ENCODE data around the gene GAD1.

Gene GAD1

DNA sequence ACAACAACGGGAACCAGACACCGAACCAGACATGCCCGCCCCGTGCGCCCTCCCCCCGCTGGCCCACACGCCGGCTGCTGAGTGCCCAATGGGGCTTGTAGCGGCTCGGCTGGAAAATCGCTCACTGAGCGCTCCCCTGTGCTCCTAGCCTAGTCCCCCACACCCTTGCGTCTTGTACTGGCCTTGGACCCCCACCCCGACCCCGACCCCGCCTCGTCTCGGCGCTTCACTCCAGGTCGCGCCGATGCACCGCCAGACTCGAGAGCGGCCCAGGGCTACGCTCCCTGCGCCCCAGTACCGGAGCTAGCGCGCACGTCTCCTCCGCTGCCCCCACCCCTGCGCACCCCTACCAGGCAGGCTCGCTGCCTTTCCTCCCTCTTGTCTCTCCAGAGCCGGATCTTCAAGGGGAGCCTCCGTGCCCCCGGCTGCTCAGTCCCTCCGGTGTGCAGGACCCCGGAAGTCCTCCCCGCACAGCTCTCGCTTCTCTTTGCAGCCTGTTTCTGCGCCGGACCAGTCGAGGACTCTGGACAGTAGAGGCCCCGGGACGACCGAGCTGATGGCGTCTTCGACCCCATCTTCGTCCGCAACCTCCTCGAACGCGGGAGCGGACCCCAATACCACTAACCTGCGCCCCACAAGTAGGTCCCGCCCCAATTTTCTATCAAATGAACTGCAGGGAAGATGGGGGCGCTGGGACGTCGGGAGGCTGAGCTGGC lies 1.5 kb downstream of the GAD1 start:
- DNase-seq: peak; percentile 3

DNA sequence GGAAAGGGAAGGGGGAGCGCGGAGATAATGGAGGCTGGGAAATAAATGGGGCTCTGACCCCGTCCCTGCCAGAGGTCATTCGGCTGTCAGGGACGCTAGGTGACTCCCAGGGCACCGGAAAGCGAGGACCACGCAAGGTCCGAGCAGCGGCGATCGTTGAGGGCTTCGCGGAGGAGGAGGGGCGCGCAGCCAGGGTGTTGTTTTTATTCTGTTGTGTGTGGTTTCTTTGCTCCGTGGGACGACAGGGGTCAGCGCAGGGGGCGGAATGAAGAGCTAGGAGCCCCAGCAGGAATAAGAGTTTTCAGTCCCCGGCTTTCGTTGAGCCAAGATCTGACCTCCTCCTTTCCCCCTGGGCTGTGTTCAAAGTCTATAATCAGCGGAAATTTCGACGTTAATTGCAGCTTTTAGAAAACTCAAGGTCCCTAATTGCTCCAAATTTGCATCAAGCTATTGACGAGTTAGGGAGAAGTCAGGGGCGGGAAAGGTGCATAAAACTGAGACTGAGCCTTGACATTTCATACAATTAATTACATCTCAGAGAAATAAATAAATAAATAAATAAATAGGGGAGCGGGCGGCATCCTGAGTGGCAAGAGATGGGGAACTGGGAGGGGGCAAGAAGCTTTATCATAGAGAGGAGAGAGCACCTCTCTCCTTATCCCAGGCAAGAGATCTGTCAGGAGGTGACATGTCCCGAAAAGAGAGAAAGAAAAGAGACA lies 2.2 kb downstream of the GAD1 start:
- no peak for DNase-seq

DNA sequence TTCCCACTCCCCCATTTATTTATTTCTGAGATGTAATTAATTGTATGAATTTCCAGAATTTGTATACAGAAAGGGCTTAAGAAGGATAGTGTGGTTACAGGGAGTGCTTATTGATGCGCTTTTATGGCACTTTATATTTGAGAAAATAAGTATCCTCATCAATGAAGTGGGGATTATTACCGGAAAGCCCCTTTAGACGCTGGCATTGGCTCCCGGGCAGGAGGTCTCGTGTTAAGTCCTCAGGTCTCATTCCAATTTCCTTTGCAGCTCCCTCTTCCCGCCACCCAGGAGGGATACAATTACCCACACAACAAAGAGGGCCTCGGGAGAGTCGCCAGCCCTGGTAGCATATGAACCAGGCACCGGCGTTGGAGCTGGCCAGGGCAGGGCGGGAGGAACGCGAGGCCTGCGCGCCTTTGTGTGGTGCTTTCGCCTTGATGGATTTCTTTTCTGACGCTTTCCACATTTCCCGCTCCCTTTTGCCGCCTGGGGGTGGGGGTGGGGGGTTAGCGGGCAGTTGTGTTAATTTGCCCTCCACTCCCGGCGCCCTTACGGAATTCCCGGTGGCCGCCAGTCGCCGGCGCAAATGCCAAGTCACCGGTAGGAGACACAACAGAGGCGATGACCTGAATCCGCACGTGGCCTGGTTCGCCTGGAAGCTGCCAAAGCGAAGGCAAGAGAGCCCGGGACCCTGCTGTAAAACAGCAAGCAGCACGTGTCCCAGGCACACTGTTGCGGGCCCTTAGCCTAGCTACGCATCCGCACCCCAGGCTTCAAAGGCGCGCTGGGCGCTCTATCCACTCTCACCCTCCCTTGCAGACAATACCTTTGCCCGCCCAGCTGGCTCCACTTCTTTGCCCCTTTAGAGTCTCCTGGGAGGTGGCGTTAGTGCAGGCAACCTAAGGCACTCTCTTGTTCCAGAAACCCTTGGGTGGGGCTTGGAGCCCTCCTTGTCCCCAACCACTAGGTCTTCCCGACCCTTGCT lies 3.3 kb downstream of the GAD1 start:
- peak; percentile 13 for DNase-seq

DNA sequence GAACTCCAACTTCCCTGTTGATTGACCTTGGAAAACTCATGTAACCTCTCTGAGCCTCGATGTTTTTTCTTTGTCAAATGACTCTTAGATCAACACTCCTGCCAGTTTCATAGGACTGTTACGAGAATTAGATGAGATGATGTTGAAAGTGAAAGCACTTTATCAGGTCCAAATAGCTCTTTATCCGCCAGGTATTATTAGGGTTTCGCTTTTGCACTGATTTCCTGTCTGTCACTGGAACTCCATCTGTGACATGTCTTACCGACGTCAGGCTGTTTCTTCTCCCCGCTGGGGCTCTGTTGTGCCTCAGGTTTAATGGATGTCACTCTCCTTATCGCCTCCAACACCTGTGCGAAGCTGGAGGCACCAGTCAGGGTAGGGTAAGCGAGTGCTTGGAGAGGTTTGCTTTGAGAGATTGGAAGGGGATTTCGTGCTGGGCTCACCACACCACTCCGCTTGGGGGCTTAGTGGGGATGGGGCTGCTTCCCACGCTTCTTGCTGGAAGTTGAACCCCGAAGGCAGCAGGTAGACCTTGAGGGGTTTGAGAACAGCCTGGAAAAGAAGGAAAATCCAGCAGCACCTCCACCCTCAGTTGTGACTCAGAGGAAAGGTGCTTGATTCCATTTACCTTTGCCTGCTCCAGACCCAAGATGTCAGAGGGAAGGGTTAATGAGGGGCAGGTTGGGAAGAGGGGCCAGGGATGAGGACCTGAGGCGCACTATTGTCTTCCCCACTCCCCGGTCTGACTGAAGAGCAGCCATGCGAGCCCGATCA lies 4.3 kb downstream of the GAD1 start:
- peak; percentile 33 for DNase-seq

DNA sequence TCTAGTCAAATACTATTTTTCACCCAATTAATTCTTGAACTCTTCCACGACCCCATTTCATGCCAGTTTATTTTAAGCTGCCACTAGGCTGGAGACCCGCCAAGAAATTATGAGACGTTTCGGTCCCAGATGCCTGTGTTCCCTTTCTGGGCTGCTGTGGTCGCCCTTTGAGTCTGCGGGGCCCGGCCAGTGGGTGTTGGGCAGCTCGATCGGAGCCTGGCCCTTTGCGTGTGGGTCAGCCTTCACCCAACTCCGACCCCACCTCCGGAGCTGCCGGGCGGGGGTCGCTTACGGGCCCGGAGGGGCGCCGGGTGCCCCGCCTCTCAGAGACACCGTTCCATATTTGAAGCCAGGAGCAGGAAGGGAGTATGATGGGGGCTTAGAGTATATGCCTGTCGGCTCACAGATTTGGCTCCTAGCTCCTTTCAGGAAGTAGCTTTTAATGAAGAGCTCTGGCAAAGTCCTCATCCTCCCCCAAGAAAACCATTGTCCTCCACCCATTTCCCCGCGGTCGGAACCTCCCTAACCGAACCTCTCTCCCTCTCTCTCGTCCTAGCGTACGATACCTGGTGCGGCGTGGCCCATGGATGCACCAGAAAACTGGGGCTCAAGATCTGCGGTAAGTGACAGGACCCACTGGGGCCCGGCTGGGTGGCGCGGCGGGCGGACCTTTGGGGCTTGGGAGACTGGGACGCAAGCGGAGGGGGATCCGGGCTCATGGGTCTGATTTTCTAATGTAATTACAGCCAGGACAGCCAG lies 5.0 kb downstream of the GAD1 start:
- DNase-seq: peak; percentile 1

DNA sequence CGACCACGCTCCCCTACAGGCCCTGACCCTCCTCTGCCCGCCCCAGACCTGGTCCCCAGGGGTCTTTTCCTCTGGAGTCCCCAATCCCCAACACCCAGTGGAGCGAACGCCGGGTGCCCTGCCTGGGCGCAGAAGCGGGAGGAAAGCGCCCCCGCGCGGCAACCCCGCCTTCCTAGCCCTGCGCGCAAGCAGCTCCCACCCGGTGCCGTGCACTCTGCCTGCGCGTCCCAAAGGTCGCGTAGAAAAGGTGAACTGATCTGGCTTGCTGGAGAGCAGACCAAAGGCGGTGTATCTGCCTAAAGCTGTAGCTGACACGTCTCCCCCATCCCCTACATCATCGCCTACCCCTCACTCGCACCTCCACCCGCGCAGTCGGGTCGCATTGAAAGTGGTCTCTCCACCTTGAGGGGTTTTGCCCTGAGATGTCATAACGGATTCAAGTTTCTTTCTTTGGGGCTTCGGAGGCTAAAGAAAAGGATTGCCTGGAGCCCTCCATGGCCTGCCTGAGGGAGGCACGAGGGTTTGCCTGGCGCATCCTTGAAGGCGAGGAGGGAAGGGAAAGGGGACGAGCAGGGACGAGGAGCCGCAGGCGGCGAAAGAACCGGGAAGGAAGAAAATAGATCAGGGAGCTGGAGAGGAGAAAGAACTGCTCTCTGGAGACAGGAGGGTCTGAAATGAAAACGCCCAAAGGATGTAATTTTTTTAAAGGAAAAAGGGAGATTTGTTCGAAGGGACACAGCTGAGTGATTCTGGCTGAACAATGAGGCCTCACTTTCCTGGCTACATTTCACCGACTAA lies 5.8 kb downstream of the GAD1 start:
- DNase-seq: peak; percentile 44

DNA sequence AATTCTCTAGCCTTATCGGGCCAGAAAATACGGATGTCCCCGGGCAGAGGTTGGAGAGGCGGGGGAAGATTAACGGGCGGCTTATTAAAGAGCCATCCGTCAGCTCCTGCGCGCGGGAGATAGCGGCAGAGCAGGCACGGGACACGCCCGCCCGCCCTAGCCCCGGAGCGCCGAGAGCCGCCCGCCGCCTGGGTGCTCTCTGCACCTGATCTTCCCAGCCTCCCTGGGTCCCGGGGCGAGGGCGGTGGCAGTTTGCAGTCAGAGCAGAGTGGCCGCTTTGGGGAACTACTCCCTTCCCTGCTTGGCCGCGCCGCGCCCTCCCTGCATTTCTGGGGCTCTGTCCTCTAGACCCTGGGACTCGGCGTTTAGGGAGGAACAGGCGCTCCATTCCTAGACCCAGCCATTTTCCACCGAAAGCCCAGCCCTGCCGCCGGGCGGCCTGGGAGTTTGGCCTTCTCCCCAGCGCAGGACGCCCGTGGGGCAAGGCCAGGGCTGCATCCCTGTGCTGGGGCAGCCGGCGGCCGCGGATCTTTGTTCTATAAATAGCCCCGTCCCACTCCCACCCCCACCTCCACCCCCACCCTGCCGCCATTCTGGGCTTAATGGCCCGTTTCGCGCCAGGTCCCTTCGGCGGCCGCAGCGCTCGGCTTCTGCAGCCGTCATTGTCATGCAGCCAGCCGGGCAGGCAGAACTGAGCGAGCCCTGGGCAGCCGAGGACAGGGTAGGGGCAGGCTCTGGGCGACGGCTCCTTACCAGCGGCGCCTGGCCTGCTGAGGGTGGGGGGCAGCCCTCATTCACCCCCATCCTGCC lies 6.6 kb downstream of the GAD1 start:
- DNase-seq: peak; percentile 12

DNA sequence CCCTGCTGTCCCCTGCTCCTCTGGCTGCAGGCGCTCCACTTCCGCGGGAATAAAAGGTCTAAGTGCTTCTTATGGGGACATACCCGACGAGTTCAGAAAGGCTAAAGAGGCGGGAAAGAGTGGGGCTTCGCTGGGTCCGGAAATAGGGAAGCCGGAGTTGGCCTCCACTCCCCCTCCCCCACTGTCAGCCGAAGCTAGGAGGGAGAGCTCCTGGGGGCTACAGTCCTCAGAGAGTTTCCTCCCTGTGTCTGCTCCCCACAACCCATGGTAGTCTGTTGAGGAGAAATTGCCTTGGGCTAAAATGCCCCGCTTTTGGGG lies 7.2 kb downstream of the GAD1 start:
- no peak for DNase-seq

DNA sequence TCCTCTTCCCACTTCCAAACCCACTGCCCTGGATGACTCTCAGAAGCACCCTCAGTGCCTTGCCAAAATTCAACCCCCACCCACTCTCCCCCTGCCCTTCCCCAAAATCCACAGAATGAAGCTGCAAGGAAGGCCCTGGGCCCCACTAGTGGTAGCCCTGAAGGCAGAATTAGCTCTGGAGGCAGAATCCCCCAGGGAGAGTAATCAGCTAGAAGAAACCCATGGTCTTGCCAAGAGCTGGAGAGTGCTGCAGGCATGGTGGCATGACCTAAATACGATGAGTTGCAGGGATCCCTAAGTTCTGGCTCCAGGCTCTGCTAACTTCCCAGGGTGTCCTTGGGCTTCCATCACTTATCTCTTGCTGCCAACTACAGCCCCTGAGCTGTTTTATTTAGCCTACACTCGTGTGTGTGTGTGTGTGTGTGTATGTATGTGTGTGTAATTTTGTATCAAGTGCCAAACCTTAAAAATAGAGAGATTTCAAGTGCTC lies 7.9 kb downstream of the GAD1 start:
- DNase-seq: no peak

DNA sequence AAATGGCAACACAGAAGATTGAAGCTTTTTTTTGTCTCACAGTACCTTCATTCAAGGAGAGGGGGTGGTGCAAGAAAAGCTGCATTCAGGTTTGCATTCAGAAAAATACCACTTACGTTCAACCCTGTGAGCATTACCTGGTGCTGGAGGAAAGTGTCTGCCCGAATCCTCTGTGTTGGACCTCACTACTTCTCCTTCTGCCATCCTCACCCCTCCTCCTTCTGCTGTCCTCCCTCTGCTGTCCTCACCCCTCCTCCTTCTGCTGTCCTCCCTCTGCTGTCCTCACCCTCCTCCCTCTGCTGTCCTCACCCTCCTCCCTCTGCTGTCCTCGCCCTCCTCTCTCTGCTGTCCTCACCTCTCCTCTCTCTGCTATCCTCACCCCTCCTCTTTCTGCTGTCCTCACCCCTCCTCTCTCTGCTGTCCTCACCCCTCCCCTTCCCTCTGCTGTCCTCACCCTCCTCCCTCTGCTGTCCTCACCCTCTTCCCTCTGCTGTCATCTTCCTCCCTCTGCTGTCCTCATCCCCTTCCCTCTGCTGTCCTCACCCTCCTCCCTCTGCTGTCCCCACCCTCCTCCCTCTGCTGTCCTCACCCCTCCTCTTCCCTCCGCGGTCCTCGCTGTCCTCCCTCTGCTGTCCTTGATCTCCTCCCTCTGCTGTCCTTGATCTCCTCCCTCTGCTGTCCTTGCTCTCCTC lies 11.3 kb downstream of the GAD1 start:
- no peak for DNase-seq

DNA sequence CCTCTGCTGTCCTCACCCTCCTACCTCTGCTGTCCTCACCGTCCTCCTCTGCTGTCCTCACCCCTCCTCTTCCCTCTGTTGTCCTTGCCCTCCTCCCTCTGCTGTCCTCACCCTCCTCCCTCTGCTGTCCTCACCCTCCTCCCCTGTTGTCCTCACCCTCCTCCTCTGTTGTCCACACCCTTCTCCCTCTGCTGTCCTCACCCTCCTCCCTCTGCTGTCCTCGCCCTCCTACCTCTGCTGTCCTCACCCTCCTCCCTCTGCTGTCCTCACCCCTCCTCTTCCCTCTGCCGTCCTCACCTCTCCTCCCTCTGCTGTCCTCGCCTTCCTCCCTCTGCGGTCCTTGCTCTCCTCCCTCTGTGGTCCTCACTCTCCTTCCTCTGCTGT lies 11.8 kb downstream of the GAD1 start:
- DNase-seq: no peak

DNA sequence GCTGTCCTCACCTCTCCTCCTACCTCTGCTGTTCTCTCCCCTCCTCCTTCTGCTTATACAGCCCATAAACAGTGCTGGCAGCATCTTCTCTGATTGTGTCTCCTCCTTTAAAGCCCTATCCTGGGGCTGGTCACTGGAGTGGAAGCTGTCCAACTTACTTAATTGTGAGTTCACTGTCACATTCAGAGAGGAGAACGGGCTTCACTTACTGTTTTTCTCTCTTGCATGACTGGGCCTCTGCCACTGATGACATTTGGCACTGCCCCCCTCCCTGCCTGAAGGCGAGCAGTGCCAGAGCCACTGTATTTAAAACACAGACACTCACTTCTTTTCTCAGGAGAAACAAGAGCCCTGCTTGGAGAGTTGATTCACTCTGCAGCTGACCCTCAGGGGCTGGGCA lies 12.3 kb downstream of the GAD1 start:
- DNase-seq: no peak

DNA sequence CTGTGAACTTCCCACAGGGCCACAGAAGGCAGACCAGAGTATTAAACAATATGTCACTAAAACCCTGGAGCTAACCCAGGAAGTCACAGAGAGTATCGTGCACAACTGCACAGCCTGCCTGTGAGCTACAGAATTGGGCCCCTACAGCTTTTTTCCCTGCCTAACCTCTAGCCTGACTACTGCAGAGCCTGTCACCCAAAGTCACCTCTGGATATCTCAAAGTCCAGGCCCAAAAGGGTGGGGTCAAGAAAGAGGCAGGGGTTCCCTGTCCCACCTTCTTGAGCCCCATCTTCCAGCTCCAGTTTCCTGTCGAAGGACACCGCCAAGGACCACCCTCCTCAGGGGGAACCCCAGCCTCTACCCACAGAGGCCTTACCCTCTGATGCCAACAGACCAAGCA lies 13.5 kb downstream of the GAD1 start:
- DNase-seq: no peak

DNA sequence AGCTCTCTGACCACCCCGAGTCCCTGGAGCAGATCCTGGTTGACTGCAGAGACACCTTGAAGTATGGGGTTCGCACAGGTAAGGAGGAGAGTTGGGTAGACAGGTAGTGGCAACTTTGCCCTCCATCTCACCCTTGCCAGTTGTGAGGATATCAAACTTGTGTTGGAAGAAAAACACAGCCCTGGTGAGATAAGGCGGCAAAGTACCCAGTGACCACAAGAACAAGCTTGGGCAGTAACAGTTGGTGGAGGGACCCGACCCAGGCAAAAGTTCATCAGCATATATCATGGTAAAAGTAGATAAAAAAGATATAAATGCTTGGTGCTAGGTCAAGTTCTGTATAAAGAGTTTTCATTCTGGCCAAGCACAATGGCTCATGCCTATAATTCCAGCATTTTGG lies 14.4 kb downstream of the GAD1 start:
- no peak for DNase-seq

DNA sequence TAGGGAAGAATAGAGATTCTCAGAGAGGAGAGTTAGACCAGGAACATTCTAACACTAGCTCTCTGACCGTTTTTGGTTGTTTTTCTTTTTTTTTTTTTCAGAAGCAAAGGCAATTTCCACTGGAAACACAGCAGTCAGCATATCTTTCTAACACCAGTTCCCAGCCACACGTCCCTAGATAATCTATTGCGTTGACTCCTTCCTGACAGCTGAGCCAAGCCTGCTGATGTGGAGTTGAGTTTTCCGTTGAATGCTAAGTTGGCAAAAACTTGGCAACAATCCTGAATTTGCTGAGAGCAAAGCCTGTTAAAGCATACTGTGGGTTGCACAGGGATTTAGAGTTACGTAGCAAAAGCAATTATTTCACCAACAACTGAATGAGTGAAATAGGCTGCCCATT lies 19.3 kb downstream of the GAD1 start:
- DNase-seq: no peak

DNA sequence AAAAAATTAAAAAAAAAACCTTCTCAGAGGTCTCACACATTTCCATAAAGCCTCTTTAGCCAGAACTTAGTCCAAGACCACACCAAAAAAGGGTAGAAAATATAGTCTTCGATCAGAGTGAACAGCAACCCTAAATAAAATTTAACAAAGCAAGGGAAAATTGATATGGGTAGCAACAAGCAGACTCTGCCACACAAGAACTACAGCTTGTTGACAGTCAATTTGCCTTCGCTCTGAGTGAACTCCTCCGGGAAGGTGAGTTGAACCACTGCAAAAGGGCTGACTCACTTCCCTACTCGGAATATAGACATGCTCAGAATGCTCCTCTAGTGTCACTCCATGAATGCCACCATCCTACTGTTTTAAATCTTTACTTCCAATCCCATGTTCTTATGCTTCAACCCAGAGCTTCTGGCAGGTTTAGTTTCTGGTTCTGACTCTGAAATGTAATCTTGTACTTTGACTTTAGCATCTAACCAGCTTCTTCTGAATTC lies 24.1 kb downstream of the GAD1 start:
- no peak for DNase-seq

DNA sequence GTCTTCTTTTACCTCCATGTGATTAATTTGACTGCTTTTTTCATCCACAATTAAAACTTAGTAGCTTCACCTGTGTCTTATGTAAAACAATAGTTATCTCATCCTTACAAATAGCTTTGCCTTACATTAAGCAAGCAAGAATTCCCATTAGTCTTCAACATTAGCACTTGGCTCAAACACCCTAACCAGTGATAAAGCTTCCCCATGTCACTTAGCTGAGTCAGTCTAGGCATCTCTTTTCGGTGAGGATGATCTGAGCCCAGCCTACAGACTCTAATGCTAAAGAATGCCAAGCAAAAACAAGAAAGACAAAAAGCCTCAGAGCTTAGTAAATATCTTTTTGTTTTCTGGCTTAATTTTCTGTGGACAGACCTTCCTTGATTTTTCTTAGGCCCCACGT lies 26.1 kb downstream of the GAD1 start:
- no peak for DNase-seq

DNA sequence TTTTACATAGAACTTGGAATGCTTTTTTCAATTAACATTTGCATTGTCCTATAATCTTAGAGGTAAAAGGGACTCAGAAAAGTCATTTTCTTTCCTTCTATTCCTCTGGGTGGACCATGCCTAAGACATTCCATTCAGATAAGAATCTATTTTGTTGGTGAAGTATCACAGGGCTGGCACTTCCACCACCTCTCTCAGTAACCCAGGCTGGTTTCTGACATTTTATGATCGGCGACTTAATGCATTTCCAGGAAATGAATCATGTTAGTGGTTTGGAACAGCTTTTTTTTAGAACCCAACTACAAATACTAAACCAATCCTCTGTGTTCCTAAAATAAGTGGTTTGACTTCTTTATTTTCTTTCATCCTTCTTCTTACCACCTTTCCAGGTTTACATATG lies 27.0 kb downstream of the GAD1 start:
- DNase-seq: peak; percentile 3

DNA sequence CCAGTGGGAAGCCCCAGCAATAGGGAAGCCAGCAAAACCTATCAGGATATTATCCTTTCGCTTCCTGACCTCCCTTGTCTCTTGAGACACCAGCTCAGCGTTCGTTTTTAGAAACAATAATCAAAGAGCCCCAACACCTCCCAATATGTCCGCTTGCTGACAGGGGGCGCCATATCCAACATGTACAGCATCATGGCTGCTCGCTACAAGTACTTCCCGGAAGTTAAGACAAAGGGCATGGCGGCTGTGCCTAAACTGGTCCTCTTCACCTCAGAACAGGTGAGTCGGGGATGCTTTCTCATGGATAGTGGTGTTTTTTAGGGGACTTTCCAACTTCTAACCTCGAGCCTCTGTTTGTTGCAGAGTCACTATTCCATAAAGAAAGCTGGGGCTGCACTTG lies 28.7 kb downstream of the GAD1 start:
- DNase-seq: no peak
